Activated CD8-positive, alpha-beta memory T cell treated with anti-CD3 and anti-CD28 coated beads, Interleukin-2, amount 10 ng/mL, durations not matched to agents 7 days and 5 days (primary cell): ENCODE data around the gene ARHGAP6. TPM values are rescaled to one million over a fixed set of nuclear protein-coding genes. Genes with fewer than 3 reads are reported as not detected.

ENCODE experiments used
- ATAC-seq: fragments of 150-1000 bp; cut with Tn5 transposase; one replicate; pipeline ENCODE4 v1.10.0; 2021; ENCODE audit warnings: moderate library complexity
- CTCF ChIA-PET: fragments of 350-600 bp; sonication (Branson Sonifier 250); formaldehyde crosslinking; loops from one replicate; lab custom pipeline; 2021; ENCODE audit warnings: antibody characterized with exemption; lab: Charles Lee
- DNase-seq: peaks from one replicate; pipeline ENCODE4 v3.0.0-alpha.2; 2020
- H3K27ac Mint-ChIP-seq: one replicate; pipeline ENCODE4 v1.8.0; 2021; ENCODE audit warnings: mild to moderate bottlenecking, mixed read lengths
- H3K27me3 Mint-ChIP-seq: one replicate; pipeline ENCODE4 v1.8.0; 2021; ENCODE audit warnings: mixed read lengths
- H3K36me3 Mint-ChIP-seq: one replicate; pipeline ENCODE4 v1.8.0; 2021; ENCODE audit warnings: mild to moderate bottlenecking, mixed read lengths
- H3K4me1 Mint-ChIP-seq: one replicate; pipeline ENCODE4 v1.8.0; 2021; ENCODE audit warnings: mixed read lengths
- H3K4me3 Mint-ChIP-seq: one replicate; pipeline ENCODE4 v1.8.0; 2021; ENCODE audit warnings: mild to moderate bottlenecking, moderate library complexity, mixed read lengths
- H3K9me3 Mint-ChIP-seq: one replicate; pipeline ENCODE4 v1.8.0; 2022; ENCODE audit warnings: low read depth, mixed read lengths
- total RNA-seq, 2 experiments: library from RNA; stranded (reverse); gene quantifications; one replicate each; pipeline ENCODE4 v1.2.3, GENCODE V29; 2021

Gene ARHGAP6, protein sequence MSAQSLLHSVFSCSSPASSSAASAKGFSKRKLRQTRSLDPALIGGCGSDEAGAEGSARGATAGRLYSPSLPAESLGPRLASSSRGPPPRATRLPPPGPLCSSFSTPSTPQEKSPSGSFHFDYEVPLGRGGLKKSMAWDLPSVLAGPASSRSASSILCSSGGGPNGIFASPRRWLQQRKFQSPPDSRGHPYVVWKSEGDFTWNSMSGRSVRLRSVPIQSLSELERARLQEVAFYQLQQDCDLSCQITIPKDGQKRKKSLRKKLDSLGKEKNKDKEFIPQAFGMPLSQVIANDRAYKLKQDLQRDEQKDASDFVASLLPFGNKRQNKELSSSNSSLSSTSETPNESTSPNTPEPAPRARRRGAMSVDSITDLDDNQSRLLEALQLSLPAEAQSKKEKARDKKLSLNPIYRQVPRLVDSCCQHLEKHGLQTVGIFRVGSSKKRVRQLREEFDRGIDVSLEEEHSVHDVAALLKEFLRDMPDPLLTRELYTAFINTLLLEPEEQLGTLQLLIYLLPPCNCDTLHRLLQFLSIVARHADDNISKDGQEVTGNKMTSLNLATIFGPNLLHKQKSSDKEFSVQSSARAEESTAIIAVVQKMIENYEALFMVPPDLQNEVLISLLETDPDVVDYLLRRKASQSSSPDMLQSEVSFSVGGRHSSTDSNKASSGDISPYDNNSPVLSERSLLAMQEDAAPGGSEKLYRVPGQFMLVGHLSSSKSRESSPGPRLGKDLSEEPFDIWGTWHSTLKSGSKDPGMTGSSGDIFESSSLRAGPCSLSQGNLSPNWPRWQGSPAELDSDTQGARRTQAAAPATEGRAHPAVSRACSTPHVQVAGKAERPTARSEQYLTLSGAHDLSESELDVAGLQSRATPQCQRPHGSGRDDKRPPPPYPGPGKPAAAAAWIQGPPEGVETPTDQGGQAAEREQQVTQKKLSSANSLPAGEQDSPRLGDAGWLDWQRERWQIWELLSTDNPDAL (N-terminal part only)
- not detected for total RNA-seq

DNA sequence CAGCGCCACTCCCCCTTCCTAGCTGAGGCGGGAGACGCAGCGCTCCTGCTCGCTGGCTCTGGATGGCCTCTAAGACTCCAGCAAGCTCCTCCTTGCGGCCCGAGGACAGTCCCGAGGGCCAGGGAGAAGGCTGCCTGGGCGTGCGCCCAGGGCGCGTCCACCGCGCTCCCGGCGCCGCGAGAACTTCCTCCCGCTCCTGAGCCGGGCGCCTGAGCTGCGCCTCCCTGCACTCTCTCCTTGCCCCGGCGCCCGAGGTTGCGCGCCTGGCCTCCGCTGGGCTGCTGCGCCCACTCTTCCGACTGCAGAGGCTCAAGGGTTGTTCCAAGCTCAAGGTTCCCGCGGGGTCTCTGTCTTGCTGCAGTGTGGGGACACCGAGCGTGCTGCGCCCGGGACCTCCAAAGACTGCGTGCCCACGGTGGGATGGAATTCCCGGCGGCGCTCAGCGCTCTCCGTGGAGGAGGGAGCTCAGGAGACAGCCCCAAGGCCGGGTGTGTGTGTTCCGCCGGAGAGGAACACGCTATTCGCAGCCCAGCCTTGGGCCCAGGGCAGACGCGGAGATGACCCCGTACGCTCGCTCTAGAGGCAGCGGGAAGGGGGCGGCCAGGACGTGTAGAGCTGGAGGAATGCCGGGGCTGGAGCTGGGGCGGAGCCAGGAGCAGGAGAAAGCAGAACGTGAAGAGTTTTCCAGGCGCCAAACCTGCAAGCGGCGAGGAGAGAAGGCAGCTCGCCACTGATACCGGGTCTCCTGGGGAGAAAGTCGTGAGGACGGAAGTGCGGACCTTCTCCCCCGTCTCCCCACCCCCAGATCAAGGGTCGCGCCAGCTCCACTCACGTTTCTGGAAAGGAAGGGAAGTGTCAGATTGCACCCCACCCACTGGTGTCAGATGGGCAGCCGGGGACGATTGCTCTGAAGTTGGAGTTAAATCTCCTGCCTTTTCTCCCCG lies at the start of gene ARHGAP6:
TSS of gene ARHGAP6 (minus strand) at position 753 of the 944 bp plus-strand sequence. CDS start 1,092 bp downstream, outside the sequence.
- ATAC-seq = no peak
- Mint-ChIP-seq H3K4me1 (no peaks in the 10 kb centered on the region), H3K27ac (no peak within 1 kb of the TSS), H3K4me3 (no peak within 1 kb of the TSS), H3K27me3 (peaks cover 59% of the 10 kb centered on the region), H3K36me3 (no peaks in the 10 kb centered on the region), H3K9me3 (no peaks in the 10 kb centered on the region)
- DNase-seq = no peak
- CTCF ChIA-PET = no interaction called here

GRCh38 chrX:11704725-11705495 lies 39.2 kb upstream of the ARHGAP6 start:
- Mint-ChIP-seq H3K27ac (no peak overlapping the region), H3K4me1 (no peaks in the 10 kb centered on the region), H3K27me3 (no peaks in the 10 kb centered on the region), H3K9me3 (no peaks in the 10 kb centered on the region), H3K36me3 (no peaks in the 10 kb centered on the region), H3K4me3 (no peak overlapping the region)
- CTCF ChIA-PET = no interaction called here
- DNase-seq (no peak), ATAC-seq (no peak)

DNA sequence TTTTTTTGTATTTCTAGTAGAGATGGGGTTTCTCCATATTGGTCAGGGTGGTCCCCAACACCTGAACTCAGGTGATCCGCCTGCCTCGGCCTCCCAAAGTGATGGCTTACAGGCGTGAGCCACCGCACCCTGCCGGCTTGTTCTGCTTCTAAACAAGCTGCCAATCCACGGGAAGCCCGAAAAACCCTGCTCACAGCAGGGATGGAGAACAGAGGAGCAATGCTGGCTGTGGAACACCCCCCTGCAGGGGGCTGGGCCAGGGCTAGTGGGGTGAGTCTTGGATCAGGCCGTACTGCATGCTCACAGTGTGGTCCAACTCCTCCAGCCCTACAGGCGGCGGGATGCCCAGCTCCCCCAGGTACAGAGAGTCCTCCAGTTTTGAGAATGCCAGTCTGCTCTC lies 38.1 kb upstream of the ARHGAP6 start:
- H3K27me3 Mint-ChIP-seq = no peaks in the 10 kb centered on the region
- H3K36me3 Mint-ChIP-seq = no peaks in the 10 kb centered on the region
- CTCF ChIA-PET = no interaction called here
- no peak overlapping the region for H3K4me3 Mint-ChIP-seq
- DNase-seq = no peak
- H3K9me3 Mint-ChIP-seq = no peaks in the 10 kb centered on the region
- ATAC-seq = no peak
- H3K27ac Mint-ChIP-seq = no peak overlapping the region
- H3K4me1 Mint-ChIP-seq = no peaks in the 10 kb centered on the region

- no peaks in the 10 kb centered on the region for H3K4me1 Mint-ChIP-seq
- no peak for ATAC-seq
- no peaks in the 10 kb centered on the region for H3K9me3 Mint-ChIP-seq
- no peak overlapping the region for H3K4me3 Mint-ChIP-seq
- H3K27ac Mint-ChIP-seq = no peak overlapping the region
- no peak for DNase-seq
- CTCF ChIA-PET = no interaction called here
- no peaks in the 10 kb centered on the region for H3K36me3 Mint-ChIP-seq
- no peaks in the 10 kb centered on the region for H3K27me3 Mint-ChIP-seq
Measured at GRCh38 chrX:11702965-11703631, 37.4 kb upstream of the ARHGAP6 start.

- no peak overlapping the region for H3K4me3 Mint-ChIP-seq
- H3K27me3 Mint-ChIP-seq = no peaks in the 10 kb centered on the region
- no peaks in the 10 kb centered on the region for H3K9me3 Mint-ChIP-seq
- no peak for ATAC-seq
- no peaks in the 10 kb centered on the region for H3K36me3 Mint-ChIP-seq
- CTCF ChIA-PET = no interaction called here
- DNase-seq = no peak
- H3K27ac Mint-ChIP-seq = no peak overlapping the region
- no peaks in the 10 kb centered on the region for H3K4me1 Mint-ChIP-seq
Measured at GRCh38 chrX:11702420-11702819, 36.7 kb upstream of the ARHGAP6 start.

DNA sequence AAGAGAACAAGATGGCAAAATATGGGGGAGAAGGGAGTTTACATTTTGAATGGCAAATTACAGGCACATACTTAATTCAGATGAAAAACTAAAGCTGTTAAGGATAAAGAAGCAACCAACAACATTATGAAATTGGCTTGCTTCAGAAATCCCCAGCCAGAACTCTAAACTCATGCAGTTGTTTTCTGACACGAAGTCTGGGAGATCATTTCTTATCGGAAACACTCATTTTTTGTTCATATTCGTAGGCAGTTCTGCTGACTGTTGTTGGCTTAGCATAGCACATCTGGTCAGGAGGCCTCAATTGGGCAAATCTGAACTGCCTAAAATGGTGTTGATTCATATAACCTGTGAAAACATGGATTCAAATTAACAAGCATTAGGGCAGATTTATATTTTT lies 33.0 kb upstream of the ARHGAP6 start:
- Mint-ChIP-seq H3K9me3 (no peaks in the 10 kb centered on the region), H3K36me3 (no peaks in the 10 kb centered on the region), H3K4me3 (no peak overlapping the region), H3K27me3 (no peaks in the 10 kb centered on the region), H3K4me1 (no peaks in the 10 kb centered on the region), H3K27ac (no peak overlapping the region)
- CTCF ChIA-PET = no interaction called here
- DNase-seq = no peak
- ATAC-seq = no peak

DNA sequence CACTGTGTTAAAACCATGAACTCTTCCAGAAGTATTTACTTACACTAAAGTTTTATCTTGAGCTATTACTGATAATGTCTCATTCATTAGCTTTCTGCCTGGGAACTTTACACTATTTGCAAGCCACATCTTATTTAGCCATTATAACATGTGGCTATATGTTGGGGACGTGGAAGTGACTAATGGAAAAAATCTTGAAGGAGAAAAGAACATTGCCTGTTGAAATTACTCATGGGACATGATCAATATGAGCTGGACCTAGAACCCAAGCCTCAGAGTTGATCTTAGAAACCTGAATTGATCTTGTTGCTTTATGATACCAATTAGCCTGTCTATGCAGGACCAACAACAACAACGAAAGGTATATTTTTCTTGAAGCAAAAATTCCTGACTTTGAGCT lies 22.5 kb upstream of the ARHGAP6 start:
- CTCF ChIA-PET = no interaction called here
- H3K27me3 Mint-ChIP-seq = peaks cover 6% of the 10 kb centered on the region

GRCh38 chrX:11687157-11687556 lies 21.4 kb upstream of the ARHGAP6 start:
- Mint-ChIP-seq H3K4me3 (no peak overlapping the region), H3K27me3 (peaks cover 6% of the 10 kb centered on the region), H3K4me1 (no peaks in the 10 kb centered on the region), H3K9me3 (no peaks in the 10 kb centered on the region), H3K36me3 (no peaks in the 10 kb centered on the region), H3K27ac (no peak overlapping the region)
- DNase-seq (no peak), ATAC-seq (no peak)
- CTCF ChIA-PET = no interaction called here

More for the DNA sequence above, 22.5 kb upstream of the ARHGAP6 start:
- ATAC-seq (no peak), DNase-seq (no peak)
- Mint-ChIP-seq H3K36me3 (no peaks in the 10 kb centered on the region), H3K4me3 (no peak overlapping the region), H3K9me3 (no peaks in the 10 kb centered on the region), H3K4me1 (no peaks in the 10 kb centered on the region), H3K27ac (no peak overlapping the region)

DNA sequence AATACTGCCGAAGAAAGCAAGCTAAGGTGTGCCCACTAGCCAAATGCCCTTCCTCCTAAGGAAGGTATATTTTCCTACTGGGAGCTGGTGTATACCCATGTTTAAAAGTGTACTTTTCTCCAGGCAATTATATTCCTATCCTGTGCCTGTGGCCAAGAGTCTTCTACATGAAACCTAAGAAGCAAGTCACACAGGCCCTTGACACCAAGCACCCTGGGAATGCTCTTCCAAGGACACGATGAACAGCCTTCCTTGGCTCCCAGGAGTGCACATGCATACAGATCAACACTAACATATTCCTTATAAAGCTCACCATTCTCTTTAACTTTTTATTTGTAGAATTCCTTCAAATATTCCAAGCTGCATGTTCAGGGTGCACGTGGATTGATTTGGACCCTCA lies 17.3 kb upstream of the ARHGAP6 start:
- DNase-seq (no peak), ATAC-seq (no peak)
- H3K9me3 Mint-ChIP-seq = no peaks in the 10 kb centered on the region
- CTCF ChIA-PET = no interaction called here
- H3K36me3 Mint-ChIP-seq = no peaks in the 10 kb centered on the region
- H3K4me3 Mint-ChIP-seq = no peak overlapping the region
- H3K27me3 Mint-ChIP-seq = no peaks in the 10 kb centered on the region
- no peaks in the 10 kb centered on the region for H3K4me1 Mint-ChIP-seq
- H3K27ac Mint-ChIP-seq = no peak overlapping the region

GRCh38 chrX:11678158-11678557 lies 12.4 kb upstream of the ARHGAP6 start:
- Mint-ChIP-seq H3K9me3 (no peaks in the 10 kb centered on the region), H3K36me3 (no peaks in the 10 kb centered on the region), H3K4me3 (no peak overlapping the region), H3K27me3 (peaks cover 4% of the 10 kb centered on the region), H3K4me1 (no peaks in the 10 kb centered on the region), H3K27ac (no peak overlapping the region)
- DNase-seq = no peak
- no peak for ATAC-seq
- CTCF ChIA-PET = no interaction called here

DNA sequence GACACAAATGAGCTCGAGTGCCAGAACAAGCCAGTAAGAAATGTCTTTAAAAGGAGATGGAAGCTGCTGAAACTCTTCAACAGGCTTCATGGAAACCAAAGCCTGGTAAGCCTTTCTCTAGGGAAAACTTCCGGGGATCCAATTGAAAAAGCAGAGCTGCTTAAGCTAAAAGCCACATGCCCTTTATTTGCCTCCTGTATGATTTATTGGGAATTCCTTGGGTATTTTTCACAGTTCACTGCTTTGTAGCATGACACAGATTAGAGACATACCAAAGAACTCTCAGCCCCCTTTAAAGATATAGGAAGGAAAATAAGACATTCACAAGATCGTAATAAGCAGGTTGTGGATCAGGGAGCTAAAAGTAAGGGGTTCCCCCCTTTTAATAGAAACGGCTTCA lies 6.5 kb upstream of the ARHGAP6 start:
- Mint-ChIP-seq H3K27ac (no peak overlapping the region), H3K9me3 (no peaks in the 10 kb centered on the region), H3K27me3 (peaks cover 31% of the 10 kb centered on the region), H3K36me3 (no peaks in the 10 kb centered on the region), H3K4me3 (no peak overlapping the region), H3K4me1 (no peaks in the 10 kb centered on the region)
- no peak for ATAC-seq
- no peak for DNase-seq
- CTCF ChIA-PET = no interaction called here

DNA sequence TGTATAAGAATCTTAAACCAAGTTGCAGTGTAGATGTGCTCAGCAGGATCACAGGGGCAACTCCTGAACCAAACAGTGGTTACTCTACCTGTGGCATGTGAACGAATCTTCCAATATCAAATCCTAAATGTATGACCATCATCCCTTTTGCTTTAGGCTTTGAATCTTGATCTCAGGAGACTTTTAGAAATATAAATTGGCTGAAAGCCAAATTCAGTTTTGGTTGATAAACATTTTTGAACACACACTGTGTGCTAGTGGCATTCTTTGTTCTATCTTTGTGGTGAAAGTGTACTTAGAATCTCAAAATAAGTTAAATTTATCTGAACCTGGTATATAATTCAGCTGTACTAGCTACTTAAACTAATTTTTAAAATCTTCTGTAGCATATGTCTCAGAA lies 4.6 kb upstream of the ARHGAP6 start:
- Mint-ChIP-seq H3K4me3 (no peak overlapping the region), H3K27ac (no peak overlapping the region), H3K9me3 (no peaks in the 10 kb centered on the region), H3K4me1 (no peaks in the 10 kb centered on the region), H3K27me3 (peaks cover 48% of the 10 kb centered on the region), H3K36me3 (no peaks in the 10 kb centered on the region)
- no peak for DNase-seq
- CTCF ChIA-PET = no interaction called here
- ATAC-seq = no peak
